Brain microvascular endothelial cell (primary cell): ENCODE measurements around the gene GNG12.

Source experiments
- DNase-seq: peaks from one replicate; pipeline ENCODE4 v3.0.0-alpha.2; 2020
- H3K27ac ChIP-seq: fragments of 250-450 bp; sonication (Bioruptor Pico); 2 replicates; pipeline ENCODE4 v1.5.1; 2020; ENCODE audit warnings: mild to moderate bottlenecking, moderate library complexity
- H3K27me3 ChIP-seq: fragments of 250-450 bp; sonication (Bioruptor Pico); replicated peaks from 2 replicates; pipeline ENCODE4 v1.5.1; 2020; ENCODE audit warnings: mild to moderate bottlenecking
- H3K36me3 ChIP-seq: fragments of 250-450 bp; sonication (Bioruptor Pico); replicated peaks from 2 replicates; pipeline ENCODE4 v1.5.1; 2020; ENCODE audit warnings: mild to moderate bottlenecking
- H3K4me3 ChIP-seq: 2 replicates; pipeline ENCODE4 v1.5.1; 2011; ENCODE audit warnings: low read depth, mild to moderate bottlenecking, control low read depth, low read length, moderate library complexity
- in situ Hi-C: cut with HindIII; loops from 2 replicates; pipeline ENCODE4 v1.10.0; 2017; ENCODE audit warnings: low sequenced_read_pairs, low pct_ligation_motif_present
- TF ChIP-seq, protein P1 (sequence below): IDR thresholded peaks from 2 replicates; pipeline ENCODE4 v1.5.1; 2011; ENCODE audit warnings: low read depth, mild to moderate bottlenecking, moderate library complexity, low read length, control low read depth, inconsistent platforms; ENCODE audit errors: missing control alignments

Gene GNG12

GRCh38 chr1:67713057-67713846 lies 120.0 kb downstream of the GNG12 start:
- no peaks in the 10 kb centered on the region for H3K27me3 ChIP-seq
- DNase-seq: peak; percentile 81
- TF ChIP-seq, protein P1, sequence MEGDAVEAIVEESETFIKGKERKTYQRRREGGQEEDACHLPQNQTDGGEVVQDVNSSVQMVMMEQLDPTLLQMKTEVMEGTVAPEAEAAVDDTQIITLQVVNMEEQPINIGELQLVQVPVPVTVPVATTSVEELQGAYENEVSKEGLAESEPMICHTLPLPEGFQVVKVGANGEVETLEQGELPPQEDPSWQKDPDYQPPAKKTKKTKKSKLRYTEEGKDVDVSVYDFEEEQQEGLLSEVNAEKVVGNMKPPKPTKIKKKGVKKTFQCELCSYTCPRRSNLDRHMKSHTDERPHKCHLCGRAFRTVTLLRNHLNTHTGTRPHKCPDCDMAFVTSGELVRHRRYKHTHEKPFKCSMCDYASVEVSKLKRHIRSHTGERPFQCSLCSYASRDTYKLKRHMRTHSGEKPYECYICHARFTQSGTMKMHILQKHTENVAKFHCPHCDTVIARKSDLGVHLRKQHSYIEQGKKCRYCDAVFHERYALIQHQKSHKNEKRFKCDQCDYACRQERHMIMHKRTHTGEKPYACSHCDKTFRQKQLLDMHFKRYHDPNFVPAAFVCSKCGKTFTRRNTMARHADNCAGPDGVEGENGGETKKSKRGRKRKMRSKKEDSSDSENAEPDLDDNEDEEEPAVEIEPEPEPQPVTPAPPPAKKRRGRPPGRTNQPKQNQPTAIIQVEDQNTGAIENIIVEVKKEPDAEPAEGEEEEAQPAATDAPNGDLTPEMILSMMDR: no peak
- no peak overlapping the region for H3K4me3 ChIP-seq
- H3K36me3 ChIP-seq: no peaks in the 10 kb centered on the region
- in situ Hi-C loops: no loop called here
- H3K27ac ChIP-seq: peak overlapping the region; percentile 51

DNA sequence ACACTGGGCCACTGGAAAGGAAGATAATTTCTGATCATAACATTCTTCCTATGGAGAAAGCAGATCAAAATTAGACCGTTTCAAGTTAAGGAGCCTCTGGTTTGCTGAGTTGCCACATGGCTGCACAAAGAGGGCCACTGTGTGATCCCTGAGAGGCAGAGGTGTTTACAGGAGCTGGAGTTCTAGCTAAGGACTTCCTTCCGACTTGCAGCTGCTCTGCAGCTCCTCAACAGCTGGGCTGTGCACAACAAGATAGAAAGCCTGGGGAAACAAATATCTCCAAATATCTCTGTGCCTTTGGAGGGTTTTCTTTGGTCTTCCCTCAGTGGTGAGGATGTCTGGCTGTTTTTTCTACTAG lies 121.4 kb downstream of the GNG12 start:
- Histone ChIP-seq H3K27me3 (no peaks in the 10 kb centered on the region), H3K27ac (no peak overlapping the region), H3K36me3 (peaks cover 2% of the 10 kb centered on the region), H3K4me3 (no peak overlapping the region)
- no peak for DNase-seq
- TF ChIP-seq, protein P1: no peak
- in situ Hi-C loops: no loop called here

GRCh38 chr1:67711158-67711854 lies 122.0 kb downstream of the GNG12 start:
- Histone ChIP-seq H3K4me3 (no peak overlapping the region), H3K27me3 (no peaks in the 10 kb centered on the region), H3K27ac (peak overlapping the region; percentile 41), H3K36me3 (peaks cover 5% of the 10 kb centered on the region)
- no peak for DNase-seq
- TF ChIP-seq, protein P1: no peak
- in situ Hi-C loops: no loop called here

DNA sequence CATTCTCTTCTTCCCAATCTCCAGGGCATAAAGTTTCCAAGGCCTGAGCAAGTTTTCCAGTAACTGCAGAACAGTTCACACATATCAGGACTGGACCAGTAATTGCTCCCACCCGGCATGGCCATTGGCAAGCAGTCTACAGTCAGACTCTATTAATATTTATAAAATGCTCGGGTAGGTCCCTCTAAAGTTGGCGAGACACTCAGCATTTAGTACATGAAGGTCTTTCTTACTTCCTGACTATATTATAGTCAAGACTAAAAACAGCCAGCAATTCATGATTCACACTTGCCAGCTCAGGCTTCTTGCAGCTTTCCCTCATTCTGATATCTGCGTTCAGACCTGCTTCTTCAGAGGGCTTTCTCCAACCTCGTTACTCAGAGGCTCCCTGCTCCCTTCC lies 122.8 kb downstream of the GNG12 start:
- no peak overlapping the region for H3K4me3 ChIP-seq
- TF ChIP-seq, protein P1: no peak

DNA sequence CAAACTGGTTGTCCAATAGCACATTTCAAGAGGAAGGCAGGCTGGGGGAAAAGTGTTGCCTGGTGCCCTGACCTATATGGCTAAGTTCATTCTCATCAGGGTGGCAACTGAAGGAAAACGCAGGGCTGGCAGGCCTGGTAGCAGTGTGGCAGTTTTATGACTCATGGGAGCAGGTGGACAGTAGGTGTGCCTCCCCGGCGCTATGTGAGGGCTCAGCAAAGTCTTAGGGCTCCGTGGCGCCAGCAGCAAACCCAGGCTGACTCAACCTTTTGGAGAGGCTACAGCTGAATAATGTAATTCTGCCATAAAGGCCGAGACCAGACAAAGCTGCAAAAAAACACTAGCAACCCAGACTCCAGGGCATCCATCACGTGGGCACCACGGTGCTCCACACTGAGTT lies 124.7 kb downstream of the GNG12 start:
- no peak overlapping the region for H3K27ac ChIP-seq
- DNase-seq: no peak

More for the DNA sequence above, 122.8 kb downstream of the GNG12 start:
- in situ Hi-C loops: no loop called here
- peak overlapping the region; percentile 41 for H3K27ac ChIP-seq
- H3K27me3 ChIP-seq: no peaks in the 10 kb centered on the region
- peaks cover 13% of the 10 kb centered on the region for H3K36me3 ChIP-seq
- DNase-seq: peak; percentile 75

More for the DNA sequence above, 124.7 kb downstream of the GNG12 start:
- no peaks in the 10 kb centered on the region for H3K27me3 ChIP-seq
- in situ Hi-C loops: no loop called here
- no peak overlapping the region for H3K4me3 ChIP-seq
- TF ChIP-seq, protein P1: no peak
- peaks cover 26% of the 10 kb centered on the region for H3K36me3 ChIP-seq
